Smooth muscle cell (in vitro differentiated cells): ENCODE results near the gene TARP.
"Not testable (repeated sequence)": the region's sequence is repeated elsewhere in the genome, so short reads cannot be mapped to it uniquely, and the experiment has no call there.

Experiments
- DNase-seq: peaks from one replicate; lab custom pipeline; 2025; ENCODE audit not compliant: unreplicated experiment; lab: John Stamatoyannopoulos, UW
- H2AFZ ChIP-seq: fragments of 200-600 bp; sonication (generic); 2 replicates; pipeline ENCODE4 v1.6.0; 2016; ENCODE audit warnings: antibody characterized with exemption, low read depth, mild to moderate bottlenecking
- H3F3A ChIP-seq: fragments of 200-600 bp; sonication (generic); 2 replicates; pipeline ENCODE4 v1.6.0; 2017; ENCODE audit warnings: antibody characterized with exemption, low read depth
- H3K27ac ChIP-seq: fragments of 200-600 bp; sonication (generic); 2 replicates; pipeline ENCODE4 v1.5.1; 2016; ENCODE audit warnings: low read depth, mild to moderate bottlenecking
- H3K27me3 ChIP-seq: fragments of 200-600 bp; sonication (generic); 2 replicates; pipeline ENCODE4 v1.6.1; 2016; ENCODE audit warnings: low read depth, mild to moderate bottlenecking
- H3K36me3 ChIP-seq: fragments of 200-600 bp; sonication (generic); 2 replicates; pipeline ENCODE4 v1.5.1; 2016; ENCODE audit warnings: low read depth
- H3K4me1 ChIP-seq: fragments of 200-600 bp; sonication (generic); 2 replicates; pipeline ENCODE4 v1.5.1; 2016; ENCODE audit warnings: low read depth
- H3K4me2 ChIP-seq: fragments of 200-600 bp; sonication (generic); 2 replicates; pipeline ENCODE4 v1.6.0; 2016; ENCODE audit warnings: mild to moderate bottlenecking
- H3K4me3 ChIP-seq: fragments of 200-600 bp; sonication (generic); 2 replicates; pipeline ENCODE4 v1.5.1; 2016; ENCODE audit warnings: mild to moderate bottlenecking
- H3K79me2 ChIP-seq: fragments of 200-600 bp; sonication (generic); 2 replicates; pipeline ENCODE4 v1.6.0; 2016; ENCODE audit warnings: low read depth, mild to moderate bottlenecking
- H3K9ac ChIP-seq: fragments of 200-600 bp; sonication (generic); 2 replicates; pipeline ENCODE4 v1.6.0; 2016; ENCODE audit warnings: low read depth
- H3K9me3 ChIP-seq: fragments of 200-600 bp; sonication (generic); replicated peaks from 2 replicates; pipeline ENCODE4 v1.5.1; 2016; ENCODE audit warnings: low read depth
- H4K20me1 ChIP-seq: fragments of 200-600 bp; sonication (generic); 2 replicates; pipeline ENCODE4 v1.6.0; 2016; ENCODE audit warnings: low read depth
- CTCF ChIP-seq: fragments of 200-600 bp; sonication (generic); IDR thresholded peaks from 2 replicates; pipeline ENCODE4 v1.5.1; 2017; ENCODE audit warnings: borderline replicate concordance, mild to moderate bottlenecking, antibody characterized with exemption; ENCODE audit not compliant: insufficient read depth, poor library complexity, severe bottlenecking
- WGBS: methylation state at CpG from one replicate; pipeline ENCODE4 v1.1.7; 2016; ENCODE audit warnings: low lambda C conversion rate; 5-methylcytosine and 5-hydroxymethylcytosine counted together

Gene TARP

GRCh38 chr7:38244516-38244915, 28.9 kb downstream of the TARP start:
- H3K4me2 ChIP-seq, result peak overlapping the region; percentile 57
- no peak overlapping the region for H3K4me3 ChIP-seq
- no peaks in the 10 kb centered on the region for H3K36me3 ChIP-seq
- no peaks in the 10 kb centered on the region for H3F3A ChIP-seq
- no peak for DNase-seq
- no peaks in the 10 kb centered on the region for H3K4me1 ChIP-seq
- H3K27ac ChIP-seq, result no peak overlapping the region
- no peaks in the 10 kb centered on the region for H4K20me1 ChIP-seq
- no peak for TF ChIP-seq CTCF
- no peaks in the 10 kb centered on the region for H3K79me2 ChIP-seq
- H3K27me3 ChIP-seq, result no peaks in the 10 kb centered on the region
- no peak overlapping the region for H3K9ac ChIP-seq
- WGBS, result 43% methylated on average over 14 of the region's 14 CpGs
- no peaks in the 10 kb centered on the region for H3K9me3 ChIP-seq
- no peak overlapping the region for H2AFZ ChIP-seq

GRCh38 chr7:38243345-38243744, 30.1 kb downstream of the TARP start:
- H3K4me2 ChIP-seq, H3K79me2 ChIP-seq, H3F3A ChIP-seq, DNase-seq, H2AFZ ChIP-seq, H3K27ac ChIP-seq, H3K4me1 ChIP-seq, H3K36me3 ChIP-seq, H3K4me3 ChIP-seq, H3K9me3 ChIP-seq, H3K27me3 ChIP-seq, H4K20me1 ChIP-seq, H3K9ac ChIP-seq: not testable (repeated sequence)
- WGBS, result 63% methylated on average over 5 of the region's 5 CpGs

GRCh38 chr7:38242814-38243213, 30.6 kb downstream of the TARP start:
- Histone ChIP-seq H3K4me3 (no peak overlapping the region), H3K79me2 (no peaks in the 10 kb centered on the region), H3K9me3 (no peaks in the 10 kb centered on the region), H3F3A (no peaks in the 10 kb centered on the region), H3K9ac (no peak overlapping the region), H3K36me3 (no peaks in the 10 kb centered on the region), H4K20me1 (no peaks in the 10 kb centered on the region), H3K27ac (no peak overlapping the region), H3K4me1 (no peaks in the 10 kb centered on the region), H2AFZ (no peak overlapping the region), H3K4me2 (no peak overlapping the region), H3K27me3 (no peaks in the 10 kb centered on the region)
- DNase-seq, result no peak
- WGBS, result 86% methylated on average over 6 of the region's 6 CpGs
- TF ChIP-seq CTCF, result no peak

- no peak overlapping the region for H3K4me3 ChIP-seq
- no peaks in the 10 kb centered on the region for H3K4me1 ChIP-seq
- H3K79me2 ChIP-seq, result no peaks in the 10 kb centered on the region
- H3K4me2 ChIP-seq, result no peak overlapping the region
- WGBS, result 75% methylated on average over 3 of the region's 3 CpGs
- no peaks in the 10 kb centered on the region for H3K36me3 ChIP-seq
- H3K9ac ChIP-seq, result no peak overlapping the region
- H3K27ac ChIP-seq, result no peak overlapping the region
- no peaks in the 10 kb centered on the region for H3K9me3 ChIP-seq
- H4K20me1 ChIP-seq, result no peaks in the 10 kb centered on the region
- H3F3A ChIP-seq, result no peaks in the 10 kb centered on the region
- H3K27me3 ChIP-seq, result no peaks in the 10 kb centered on the region
- no peak for DNase-seq
- no peak overlapping the region for H2AFZ ChIP-seq
- TF ChIP-seq CTCF, result no peak
Observed at GRCh38 chr7:38241071-38241470, 32.4 kb downstream of the TARP start.

GRCh38 chr7:38239129-38239528, 34.3 kb downstream of the TARP start:
- not testable (repeated sequence) for H3K79me2 ChIP-seq, H3K9me3 ChIP-seq, H3K9ac ChIP-seq, H3K4me2 ChIP-seq, H4K20me1 ChIP-seq, H3K4me1 ChIP-seq, H2AFZ ChIP-seq, H3K27ac ChIP-seq, H3K27me3 ChIP-seq, H3K36me3 ChIP-seq, DNase-seq, H3F3A ChIP-seq, H3K4me3 ChIP-seq
- WGBS, result 87% methylated on average over 10 of the region's 10 CpGs
